HEK293 (cell line): Measurements from ENCODE around the gene FRRS1L.

Source experiments
- CTCF ChIP-seq: fragments of 450-650 bp; formaldehyde crosslinking; IDR thresholded peaks from 2 replicates; pipeline ENCODE4 v1.5.1; 2016; ENCODE audit warnings: missing biosample characterization, missing genetic modification characterization
- FEZF1 ChIP-seq: fragments of 450-650 bp; formaldehyde crosslinking; IDR thresholded peaks from 2 replicates; pipeline ENCODE4 v1.5.1; 2016; ENCODE audit warnings: missing biosample characterization, missing genetic modification characterization
- REST ChIP-seq: fragments of 450-650 bp; formaldehyde crosslinking; IDR thresholded peaks from 2 replicates; pipeline ENCODE4 v1.5.1; 2016; ENCODE audit warnings: missing biosample characterization, missing genetic modification characterization
- ZBTB1 ChIP-seq: fragments of 450-650 bp; formaldehyde crosslinking; IDR thresholded peaks from 2 replicates; pipeline ENCODE4 v1.5.1; 2016; ENCODE audit warnings: missing biosample characterization, missing genetic modification characterization
- ZBTB44 ChIP-seq: fragments of 450-650 bp; IDR thresholded peaks from 2 replicates; pipeline ENCODE4 v1.5.1; 2018; ENCODE audit warnings: missing biosample characterization, mild to moderate bottlenecking, missing genetic modification characterization
- ZEB2 ChIP-seq: fragments of 450-650 bp; formaldehyde crosslinking; IDR thresholded peaks from 2 replicates; pipeline ENCODE4 v1.5.1; 2016; ENCODE audit warnings: missing biosample characterization, missing genetic modification characterization
- ZNF133 ChIP-seq: fragments of 450-650 bp; formaldehyde crosslinking; IDR thresholded peaks from 2 replicates; pipeline ENCODE4 v1.5.1; 2016; ENCODE audit warnings: missing biosample characterization, missing genetic modification characterization
- ZNF266 ChIP-seq: fragments of 450-650 bp; formaldehyde crosslinking; IDR thresholded peaks from 2 replicates; pipeline ENCODE4 v1.5.1; 2016; ENCODE audit warnings: missing biosample characterization, missing genetic modification characterization, low read depth
- ZNF433 ChIP-seq: fragments of 450-650 bp; formaldehyde crosslinking; IDR thresholded peaks from 2 replicates; pipeline ENCODE4 v1.5.1; 2016; ENCODE audit warnings: missing biosample characterization, missing genetic modification characterization, low read depth
- ZNF626 ChIP-seq: fragments of 450-650 bp; sonication (Bioruptor Pico); formaldehyde crosslinking; IDR thresholded peaks from 2 replicates; pipeline ENCODE4 v1.5.1; 2018; ENCODE audit warnings: missing biosample characterization, missing genetic modification characterization, inconsistent platforms
- ZNF639 ChIP-seq: fragments of 450-650 bp; formaldehyde crosslinking; IDR thresholded peaks from 2 replicates; pipeline ENCODE4 v1.5.1; 2016; ENCODE audit warnings: missing biosample characterization, missing genetic modification characterization
- ZSCAN30 ChIP-seq: fragments of 450-650 bp; IDR thresholded peaks from 2 replicates; pipeline ENCODE4 v1.5.1; 2018; ENCODE audit warnings: missing biosample characterization, mild to moderate bottlenecking, missing genetic modification characterization, moderate library complexity

- TF ChIP-seq CTCF: no peak
- TF ChIP-seq REST (tag by site-specific recombination): no peak
- no peak for TF ChIP-seq ZNF266 (tag by site-specific recombination)
- no peak for TF ChIP-seq ZNF639 (tag by site-specific recombination)
- no peak for TF ChIP-seq ZNF626 (tag by site-specific recombination)
- TF ChIP-seq ZBTB1: no peak
- no peak for TF ChIP-seq FEZF1 (tag by site-specific recombination)
- no peak for TF ChIP-seq ZEB2 (tag by site-specific recombination)
- no peak for TF ChIP-seq ZSCAN30 (tag by site-specific recombination)
- no peak for TF ChIP-seq ZNF433 (tag by site-specific recombination)
- TF ChIP-seq ZBTB44 (tag by site-specific recombination): no peak
- no peak for TF ChIP-seq ZNF133
These were observed 68.1 kb downstream of the FRRS1L start for GRCh38 chr9:109098960-109099308.
